Tibial nerve (tissue), 4 donors: ENCODE results near the gene ORMDL3.

Experiments used
- EP300 ChIP-seq, 2 donors: sonication (generic); formaldehyde crosslinking; IDR thresholded peaks; one replicate each; pipeline ENCODE4 v1.6.1; 2017; ENCODE audit warnings: antibody characterized with exemption in 2 of 2, mild to moderate bottlenecking in 1 of 2
- POLR2A ChIP-seq, 2 donors: fragments of 450-650 bp; IDR thresholded peaks; one replicate each; pipeline ENCODE4 v1.6.1; 2017; ENCODE audit warnings: antibody characterized with exemption in 2 of 2, mild to moderate bottlenecking in 2 of 2, moderate library complexity in 2 of 2
- TF ChIP-seq, protein P1 (sequence below), 5 experiments: fragments of 200-600 bp in 3 of 5; fragments of 450-650 bp in 2 of 5; sonication (generic) in 3 of 5; IDR thresholded peaks; one replicate each; pipeline ENCODE4 v1.5.1; 2016 to 2019; ENCODE audit warnings: antibody characterized with exemption in 5 of 5, mild to moderate bottlenecking in 3 of 5, moderate library complexity in 2 of 5

GRCh38 chr17:39952680-39953470 lies 25.5 kb upstream of the ORMDL3 start:
- TF ChIP-seq, protein P1, sequence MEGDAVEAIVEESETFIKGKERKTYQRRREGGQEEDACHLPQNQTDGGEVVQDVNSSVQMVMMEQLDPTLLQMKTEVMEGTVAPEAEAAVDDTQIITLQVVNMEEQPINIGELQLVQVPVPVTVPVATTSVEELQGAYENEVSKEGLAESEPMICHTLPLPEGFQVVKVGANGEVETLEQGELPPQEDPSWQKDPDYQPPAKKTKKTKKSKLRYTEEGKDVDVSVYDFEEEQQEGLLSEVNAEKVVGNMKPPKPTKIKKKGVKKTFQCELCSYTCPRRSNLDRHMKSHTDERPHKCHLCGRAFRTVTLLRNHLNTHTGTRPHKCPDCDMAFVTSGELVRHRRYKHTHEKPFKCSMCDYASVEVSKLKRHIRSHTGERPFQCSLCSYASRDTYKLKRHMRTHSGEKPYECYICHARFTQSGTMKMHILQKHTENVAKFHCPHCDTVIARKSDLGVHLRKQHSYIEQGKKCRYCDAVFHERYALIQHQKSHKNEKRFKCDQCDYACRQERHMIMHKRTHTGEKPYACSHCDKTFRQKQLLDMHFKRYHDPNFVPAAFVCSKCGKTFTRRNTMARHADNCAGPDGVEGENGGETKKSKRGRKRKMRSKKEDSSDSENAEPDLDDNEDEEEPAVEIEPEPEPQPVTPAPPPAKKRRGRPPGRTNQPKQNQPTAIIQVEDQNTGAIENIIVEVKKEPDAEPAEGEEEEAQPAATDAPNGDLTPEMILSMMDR (IDR thresholded peaks at IDR 0.05): no peak
- peak in 1 of 2 donors; percentile 10 for TF ChIP-seq EP300 (IDR thresholded peaks at IDR 0.05)
- no peak for TF ChIP-seq POLR2A (IDR thresholded peaks at IDR 0.05)
